ENCODE results near the gene PLCD1.
"Not testable (repeated sequence)": the region's sequence is repeated elsewhere in the genome, so short reads cannot be mapped to it uniquely, and the experiment has no call there.

PLCD1 gene

GRCh38 chr3:38029400-38030125, at the start of gene PLCD1:
Gene PLCD1, minus strand, starts transcription at chr3:38029642. Its CDS starts 103 bp downstream, at chr3:38029539.
- no peak for DNase-seq (ENCODE audit: low read depth)

GRCh38 chr3:38077073-38077472, 47.6 kb upstream of the PLCD1 start:
- DNase-seq (ENCODE audit: low read depth) = not testable (repeated sequence)

GRCh38 chr3:38070013-38070412, 40.6 kb upstream of the PLCD1 start:
- no peak for DNase-seq (ENCODE audit: low read depth)

- no peak for DNase-seq (ENCODE audit: low read depth)
These were observed 38.2 kb upstream of the PLCD1 start for GRCh38 chr3:38067508-38068233.

GRCh38 chr3:38064453-38064852, 35.0 kb upstream of the PLCD1 start:
- DNase-seq (ENCODE audit: low read depth) = not testable (repeated sequence)

GRCh38 chr3:38062809-38063208, 33.4 kb upstream of the PLCD1 start:
- DNase-seq (ENCODE audit: low read depth) = no peak

GRCh38 chr3:38059591-38059990, 30.1 kb upstream of the PLCD1 start:
- DNase-seq (ENCODE audit: low read depth) = no peak

- no peak for DNase-seq (ENCODE audit: low read depth)
These were observed 29.7 kb upstream of the PLCD1 start for GRCh38 chr3:38059148-38059547.

GRCh38 chr3:38054499-38055001, 25.1 kb upstream of the PLCD1 start:
- no peak for DNase-seq (ENCODE audit: low read depth)

- DNase-seq (ENCODE audit: low read depth) = not testable (repeated sequence)
These were observed 24.5 kb upstream of the PLCD1 start for GRCh38 chr3:38053813-38054498.

GRCh38 chr3:38053286-38053685, 23.8 kb upstream of the PLCD1 start:
- not testable (repeated sequence) for DNase-seq (ENCODE audit: low read depth)

- DNase-seq (ENCODE audit: low read depth) = no peak
These were observed 21.7 kb upstream of the PLCD1 start for GRCh38 chr3:38051131-38051530.

GRCh38 chr3:38049358-38050126, 20.1 kb upstream of the PLCD1 start:
- no peak for DNase-seq (ENCODE audit: low read depth)

GRCh38 chr3:38047896-38048295, 18.5 kb upstream of the PLCD1 start:
- no peak for DNase-seq (ENCODE audit: low read depth)

GRCh38 chr3:38046821-38047220, 17.4 kb upstream of the PLCD1 start:
- no peak for DNase-seq (ENCODE audit: low read depth)

- no peak for DNase-seq (ENCODE audit: low read depth)
These were observed 16.6 kb upstream of the PLCD1 start for GRCh38 chr3:38046027-38046426.

- no peak for DNase-seq (ENCODE audit: low read depth)
These were observed 14.0 kb upstream of the PLCD1 start for GRCh38 chr3:38043486-38043885.

GRCh38 chr3:38040401-38040800, 11.0 kb upstream of the PLCD1 start:
- DNase-seq (ENCODE audit: low read depth) = no peak

GRCh38 chr3:38039899-38040261, 10.4 kb upstream of the PLCD1 start:
- no peak for DNase-seq (ENCODE audit: low read depth)

GRCh38 chr3:38039101-38039898, 9.9 kb upstream of the PLCD1 start, which contains the start of gene DLEC1:
Gene DLEC1, plus strand, starts transcription at chr3:38039208. Its CDS starts 18 bp downstream, at chr3:38039226.
- DNase-seq (ENCODE audit: low read depth) = peak; percentile 64

GRCh38 chr3:38038447-38038911, 9.0 kb upstream of the PLCD1 start:
- no peak for DNase-seq (ENCODE audit: low read depth)
